PC-3 (cell line): ENCODE measurements around the gene SEC31A. TPM values are rescaled to one million over a fixed set of nuclear protein-coding genes. Genes with fewer than 3 reads are reported as not detected.

Source experiments
- ATAC-seq: fragments of 200-7000 bp; cut with Tn5 transposase; 2 replicates; pipeline ENCODE4 v1.9.1; 2020; ENCODE audit warnings: mild to moderate bottlenecking, moderate library complexity
- BruUV-seq: library from RNA; stranded (reverse); fragments of 400-500 nt; replicated peaks from 2 replicates; lab custom pipeline; 2021; lab: Mats Ljungman, UMichigan
- CTCF ChIA-PET: fragments of 300-600 bp; sonication (Branson Sonifier 250); formaldehyde crosslinking; loops from one replicate; lab custom pipeline; 2022; ENCODE audit warnings: antibody characterized with exemption; lab: Charles Lee
- POLR2A ChIA-PET: fragments of 300-600 bp; sonication (Branson Sonifier 250); formaldehyde crosslinking; loops from one replicate; lab custom pipeline; 2022; ENCODE audit warnings: antibody characterized with exemption; ENCODE audit not compliant: unreplicated experiment; lab: Charles Lee
- DNase-seq: peaks from one replicate; pipeline ENCODE4 v3.0.0-alpha.2; 2015
- H2AFZ ChIP-seq: fragments of 300-600 bp; sonication (generic); 2 replicates; pipeline ENCODE4 v1.6.0; 2016; ENCODE audit warnings: antibody characterized with exemption, low read length
- H3F3A ChIP-seq: fragments of 300-600 bp; sonication (generic); one replicate; pipeline ENCODE4 v1.6.0; 2017; ENCODE audit warnings: antibody characterized with exemption, low read length, control low read depth, mild to moderate bottlenecking; ENCODE audit not compliant: unreplicated experiment
- H3K27ac ChIP-seq: fragments of 300-600 bp; sonication (generic); 2 replicates; pipeline ENCODE4 v1.5.1; 2016; ENCODE audit warnings: mild to moderate bottlenecking, low read length
- H3K27me3 ChIP-seq: fragments of 300-600 bp; sonication (generic); 2 replicates; pipeline ENCODE4 v1.6.1; 2016; ENCODE audit warnings: low read length, mixed read lengths
- H3K36me3 ChIP-seq: fragments of 300-600 bp; sonication (generic); 2 replicates; pipeline ENCODE4 v1.6.1; 2016; ENCODE audit warnings: low read depth, mixed run types, low read length, mixed read lengths
- H3K4me1 ChIP-seq: fragments of 300-600 bp; sonication (generic); 2 replicates; pipeline ENCODE4 v1.5.1; 2016; ENCODE audit warnings: low read length; ENCODE audit not compliant: insufficient read depth
- H3K4me2 ChIP-seq: fragments of 300-600 bp; sonication (generic); 2 replicates; pipeline ENCODE4 v1.6.0; 2016; ENCODE audit warnings: low read length
- H3K4me3 ChIP-seq: fragments of 300-600 bp; sonication (generic); 2 replicates; pipeline ENCODE4 v1.5.1; 2016; ENCODE audit warnings: mild to moderate bottlenecking, low read length, mixed read lengths
- H3K79me2 ChIP-seq: fragments of 300-600 bp; sonication (generic); 2 replicates; pipeline ENCODE4 v1.6.1; 2017; ENCODE audit warnings: low read length, mixed read lengths
- H3K9ac ChIP-seq: fragments of 300-600 bp; sonication (generic); 2 replicates; pipeline ENCODE4 v1.6.0; 2016; ENCODE audit warnings: mild to moderate bottlenecking, low read length
- H3K9me2 ChIP-seq: fragments of 300-600 bp; sonication (generic); replicated peaks from 2 replicates; pipeline ENCODE4 v1.6.1; 2016; ENCODE audit warnings: mixed run types, low read length, mixed read lengths
- H3K9me3 ChIP-seq: fragments of 300-600 bp; sonication (generic); 2 replicates; pipeline ENCODE4 v1.6.1; 2016; ENCODE audit warnings: low read length, mixed read lengths
- H4K20me1 ChIP-seq: fragments of 300-600 bp; sonication (generic); 2 replicates; pipeline ENCODE4 v1.6.1; 2016; ENCODE audit warnings: low read length, mixed read lengths
- CTCF ChIP-seq: fragments of 300-600 bp; sonication (generic); conservative IDR thresholded peaks from 2 replicates; pipeline ENCODE4 v1.5.1; 2017; ENCODE audit warnings: antibody characterized with exemption, low read depth, mild to moderate bottlenecking, low read length
- EZH2 ChIP-seq: fragments of 300-600 bp; sonication (generic); IDR thresholded peaks from one replicate; pipeline ENCODE4 v1.6.1; 2017; ENCODE audit warnings: antibody characterized with exemption, mild to moderate bottlenecking, low read length; ENCODE audit not compliant: unreplicated experiment
- EZH2phosphoT487 ChIP-seq: fragments of 300-600 bp; sonication (generic); IDR thresholded peaks from 2 replicates; pipeline ENCODE4 v1.6.1; 2018; ENCODE audit warnings: mild to moderate bottlenecking, antibody characterized with exemption, low read length, borderline replicate concordance
- intact Hi-C: fragments of 100-400 bp; cut with micrococcal nuclease; formaldehyde crosslinking; loops from 2 replicates; pipeline ENCODE4 v1.9.0; 2023
- total RNA-seq: library from RNA; depleted of rRNA; stranded (reverse); fragments of >200 nt; gene quantifications from 2 replicates; pipeline ENCODE4 v1.2.3, GENCODE V29; 2014

Gene SEC31A
- total RNA-seq, 1 experiment from 2014 or later, result 47.4 TPM

- Histone ChIP-seq H3K36me3 (no peaks in the 10 kb centered on the region), H4K20me1 (no peaks in the 10 kb centered on the region), H3K4me3 (no peak overlapping the region), H3K9me2 (no peaks in the 10 kb centered on the region), H3K4me1 (peaks cover 25% of the 10 kb centered on the region), H2AFZ (no peak overlapping the region), H3K79me2 (no peaks in the 10 kb centered on the region), H3K9ac (no peak overlapping the region), H3K9me3 (no peaks in the 10 kb centered on the region), H3F3A (peaks cover 5% of the 10 kb centered on the region), H3K27ac (no peak overlapping the region), H3K4me2 (no peak overlapping the region), H3K27me3 (no peaks in the 10 kb centered on the region)
- ChIA-PET CTCF (no interaction called here), POLR2A (no interaction called here)
- TF ChIP-seq CTCF (no peak), EZH2phosphoT487 (no peak), EZH2 (no peak)
- DNase-seq (peak; percentile 47), ATAC-seq (no peak)
- intact Hi-C loops, result no loop called here
- no TSS peak for BruUV-seq
Observed at GRCh38 chr4:82787342-82787741, 103.6 kb downstream of the SEC31A start.

DNA sequence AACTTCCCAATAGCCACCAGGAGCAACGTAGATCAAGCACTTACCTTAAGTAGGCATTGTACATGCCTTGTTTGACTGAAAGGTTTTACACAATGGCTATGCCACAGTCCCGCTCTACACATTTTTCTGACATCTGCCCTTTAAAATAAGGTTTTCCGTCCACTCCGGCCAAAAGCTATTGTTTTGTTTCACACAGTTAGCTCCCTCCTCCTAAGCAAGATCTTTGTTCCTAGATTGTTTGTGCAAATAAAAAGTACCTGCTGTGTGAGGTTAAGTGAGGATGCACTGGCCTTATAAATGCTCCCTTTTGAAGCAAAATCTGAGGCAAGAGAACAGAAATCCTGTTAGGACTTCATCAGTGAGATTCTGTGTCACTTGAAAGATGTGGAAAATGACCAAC, 104.1 kb downstream of the SEC31A start:
- Histone ChIP-seq H4K20me1 (no peaks in the 10 kb centered on the region), H3K36me3 (no peaks in the 10 kb centered on the region), H3K9me3 (no peaks in the 10 kb centered on the region), H2AFZ (no peak overlapping the region), H3F3A (peaks cover 5% of the 10 kb centered on the region), H3K9me2 (no peaks in the 10 kb centered on the region), H3K79me2 (no peaks in the 10 kb centered on the region), H3K4me2 (no peak overlapping the region), H3K9ac (no peak overlapping the region), H3K4me1 (peaks cover 25% of the 10 kb centered on the region), H3K27ac (no peak overlapping the region), H3K27me3 (no peaks in the 10 kb centered on the region), H3K4me3 (no peak overlapping the region)
- CTCF ChIA-PET, result no interaction called here
- TF ChIP-seq EZH2 (no peak), EZH2phosphoT487 (no peak), CTCF (no peak)
- DNase-seq (no peak), ATAC-seq (no peak)
- POLR2A ChIA-PET, result no interaction called here
- intact Hi-C loops, result no loop called here
- no TSS peak for BruUV-seq

DNA sequence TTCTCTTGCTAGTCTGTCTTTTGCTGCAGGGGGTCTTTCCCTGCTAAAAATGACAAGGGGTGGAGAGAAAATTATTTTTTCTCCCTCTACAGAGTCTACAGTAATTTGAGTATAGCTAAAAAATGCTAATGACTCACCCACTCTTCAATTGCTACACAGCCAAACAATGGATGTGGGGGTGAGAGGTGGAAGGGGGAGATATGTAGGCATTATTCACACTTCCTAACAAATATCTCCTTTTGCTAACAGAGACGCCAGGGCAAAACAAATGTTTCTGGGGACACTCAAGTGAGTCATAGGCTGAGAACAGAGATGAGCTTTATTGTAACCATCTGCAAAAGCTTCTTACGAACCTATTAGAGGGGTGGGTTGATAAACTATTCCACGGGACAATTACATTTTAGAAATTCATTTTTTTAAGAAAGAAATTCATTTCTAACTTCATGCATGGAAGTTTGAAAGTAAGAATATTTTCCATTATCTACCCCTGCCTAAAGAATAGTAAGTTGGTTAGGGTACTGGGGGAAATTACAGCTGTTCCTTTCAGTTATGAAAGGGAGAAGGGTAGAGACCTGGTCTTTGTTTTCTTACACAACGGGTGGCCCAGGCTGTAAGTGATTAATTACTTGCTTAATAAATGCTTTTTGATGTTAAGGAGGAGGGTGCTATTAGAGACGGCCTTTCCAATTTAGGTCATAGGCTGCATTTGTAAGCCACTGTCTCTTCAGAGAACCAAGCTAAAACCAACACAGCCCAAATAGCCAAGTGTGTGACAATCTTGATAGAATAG, 105.1 kb downstream of the SEC31A start:
- peak; percentile 95 for ATAC-seq

More for the DNA sequence above, 105.1 kb downstream of the SEC31A start:
- peaks cover 5% of the 10 kb centered on the region for H3F3A ChIP-seq
- no peaks in the 10 kb centered on the region for H3K79me2 ChIP-seq
- peak overlapping the region; percentile 56 for H3K9ac ChIP-seq
- H3K9me3 ChIP-seq, result no peaks in the 10 kb centered on the region
- peaks cover 25% of the 10 kb centered on the region for H3K4me1 ChIP-seq
- TF ChIP-seq EZH2, result no peak
- no peak for TF ChIP-seq CTCF
- TF ChIP-seq EZH2phosphoT487, result no peak
- POLR2A ChIA-PET, result no interaction called here
- intact Hi-C loops, result no loop called here
- no TSS peak for BruUV-seq
- H3K4me2 ChIP-seq, result peak overlapping the region; percentile 83
- H3K27ac ChIP-seq, result peak overlapping the region; percentile 90
- no peaks in the 10 kb centered on the region for H3K27me3 ChIP-seq
- CTCF ChIA-PET, result interaction anchor here (0.6 to 1.3 kb wide), 4 partner anchors 47 to 327 kb away, joined by 3 to 4 read pairs (median 3); no protein-coding TSS in a partner anchor
- H3K36me3 ChIP-seq, result no peaks in the 10 kb centered on the region
- no peaks in the 10 kb centered on the region for H3K9me2 ChIP-seq
- peak overlapping the region; percentile 54 for H3K4me3 ChIP-seq
- peak; percentile 83 for DNase-seq
- H4K20me1 ChIP-seq, result no peaks in the 10 kb centered on the region
- H2AFZ ChIP-seq, result peak overlapping the region; percentile 55
